ENCODE results near the gene SMIM29.

Gene SMIM29

DNA sequence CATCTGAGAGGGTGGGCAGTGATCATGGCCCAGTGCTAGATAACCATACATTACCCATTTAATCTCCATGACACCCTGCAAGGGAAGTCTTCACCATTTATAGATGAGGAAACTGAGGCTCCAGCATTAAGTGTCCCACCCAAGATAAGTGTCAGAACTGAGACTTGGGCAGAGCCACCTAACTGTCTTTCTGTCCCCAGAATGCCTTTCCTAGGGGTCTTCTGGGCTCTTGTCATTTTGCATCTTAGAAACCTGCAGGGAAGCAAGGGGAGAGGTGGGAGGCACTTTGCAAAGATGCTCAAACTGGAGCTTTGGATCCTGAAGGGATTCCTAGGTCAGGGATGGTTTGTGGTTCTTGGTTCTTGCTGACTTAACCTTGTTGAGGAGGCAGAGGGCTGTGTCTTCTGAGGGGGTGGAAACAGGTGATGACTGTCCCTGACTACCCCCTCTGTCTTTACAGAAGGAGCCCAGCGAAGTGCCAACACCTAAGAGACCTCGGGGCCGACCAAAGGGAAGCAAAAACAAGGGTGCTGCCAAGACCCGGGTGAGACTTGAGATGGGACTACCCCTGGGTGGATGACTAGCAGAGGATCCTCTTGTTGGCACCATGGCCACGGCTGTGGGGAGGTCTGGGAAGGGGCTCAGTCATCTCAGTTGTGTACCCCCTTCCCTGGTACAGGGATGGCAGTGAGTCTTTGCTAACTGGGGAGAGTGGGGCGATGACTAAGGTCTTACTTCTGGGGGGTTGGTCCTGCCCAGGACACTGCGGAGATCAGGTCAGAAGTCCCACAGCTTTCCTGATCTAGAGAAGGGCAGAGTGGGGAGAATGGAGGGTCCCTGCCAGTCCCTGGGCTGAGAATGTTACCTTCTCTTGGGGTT, 6.3 kb downstream of the SMIM29 start:
- in situ Hi-C loops (cut with MboI; ENCODE audit: low sequenced_read_pairs), result loop anchor here (10.0 kb wide), 1 partner anchor 172 kb away; no protein-coding TSS in a partner anchor

DNA sequence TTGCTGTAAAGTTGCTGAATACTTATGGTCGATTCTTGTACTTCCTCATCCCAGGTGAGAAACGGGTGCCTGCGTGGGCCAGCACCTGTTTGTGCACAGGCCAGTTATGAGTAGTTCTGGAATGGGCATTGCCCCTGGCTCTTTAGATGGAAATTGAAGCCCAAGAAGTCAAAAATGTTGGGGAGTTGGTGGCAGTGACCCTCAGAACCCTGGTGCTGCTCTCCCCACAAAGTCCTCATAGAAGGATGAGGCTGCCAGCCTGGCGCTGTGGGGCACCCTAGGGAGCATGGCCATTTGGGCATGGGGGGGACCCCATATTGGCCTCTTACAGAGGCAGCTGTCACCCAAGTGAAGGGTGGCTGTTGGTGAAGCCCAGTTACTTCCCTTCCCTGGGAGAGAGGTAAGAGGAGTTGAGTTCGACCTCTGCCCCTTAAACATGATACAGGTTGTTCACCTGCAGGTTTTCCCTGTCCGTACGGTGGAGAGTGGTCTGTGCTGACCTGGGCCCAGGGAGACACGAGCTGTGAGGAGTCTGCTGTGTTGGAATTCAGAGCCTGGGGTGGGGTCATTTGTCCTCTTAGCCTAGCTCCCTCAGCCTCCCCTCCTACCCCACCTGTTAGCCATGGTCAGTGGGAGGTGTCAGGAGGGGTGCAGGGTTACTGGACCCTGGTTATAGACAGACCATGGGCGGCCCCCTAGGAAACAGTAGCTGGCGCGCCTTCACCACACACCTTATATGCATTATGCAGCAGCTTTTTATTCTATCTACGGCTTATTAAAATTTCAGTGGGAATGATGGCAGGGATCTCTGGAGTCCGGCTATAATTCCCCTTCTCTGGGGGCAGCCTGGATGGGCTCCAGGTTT, 7.2 kb downstream of the SMIM29 start:
- in situ Hi-C loops (cut with MboI; ENCODE audit: low sequenced_read_pairs), result loop anchor here (10.0 kb wide), 1 partner anchor 173 kb away; no protein-coding TSS in a partner anchor

DNA sequence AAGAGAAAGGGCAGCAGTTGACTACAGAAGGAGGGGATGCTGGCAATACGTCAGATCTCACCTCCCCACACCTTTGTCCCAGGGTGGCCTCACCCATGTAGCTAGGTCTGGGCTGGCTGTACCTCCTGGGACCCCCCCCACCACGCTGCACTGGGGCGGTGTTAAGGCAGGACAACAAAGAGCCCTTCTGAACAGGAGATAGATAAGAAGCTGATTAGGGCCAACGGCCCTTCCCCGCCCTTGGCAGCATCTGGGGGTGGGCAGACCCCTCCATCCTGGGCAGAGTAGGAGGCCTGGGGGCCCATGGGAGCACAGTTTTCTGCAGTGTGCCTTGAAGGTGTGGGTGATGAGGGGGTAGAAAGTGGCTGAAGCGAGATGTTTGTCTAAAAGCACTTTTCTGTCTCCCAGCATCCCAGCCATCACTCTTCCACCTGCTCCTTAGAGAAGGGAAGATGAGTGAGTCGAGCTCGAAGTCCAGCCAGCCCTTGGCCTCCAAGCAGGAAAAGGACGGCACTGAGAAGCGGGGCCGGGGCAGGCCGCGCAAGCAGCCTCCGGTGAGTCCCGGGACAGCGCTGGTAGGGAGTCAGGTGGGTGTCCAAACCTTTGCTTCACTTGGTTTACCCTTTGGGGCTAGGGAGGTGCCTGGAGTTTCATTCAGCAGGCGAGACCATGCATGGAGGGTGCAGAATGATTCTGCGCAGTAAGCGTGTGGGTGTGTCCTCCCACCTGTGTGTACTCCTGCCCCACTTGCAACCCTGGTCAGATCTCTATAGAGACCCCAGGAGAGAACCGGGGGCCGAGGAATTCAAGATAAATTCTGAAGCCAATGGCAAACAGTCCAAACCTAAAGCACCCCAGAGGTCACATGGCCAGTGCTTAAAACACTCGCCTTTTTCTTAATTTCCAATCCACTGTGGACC, 8.2 kb downstream of the SMIM29 start:
- in situ Hi-C loops (cut with MboI; ENCODE audit: low sequenced_read_pairs), result loop anchor here (10.0 kb wide), 1 partner anchor 174 kb away; no protein-coding TSS in a partner anchor

DNA sequence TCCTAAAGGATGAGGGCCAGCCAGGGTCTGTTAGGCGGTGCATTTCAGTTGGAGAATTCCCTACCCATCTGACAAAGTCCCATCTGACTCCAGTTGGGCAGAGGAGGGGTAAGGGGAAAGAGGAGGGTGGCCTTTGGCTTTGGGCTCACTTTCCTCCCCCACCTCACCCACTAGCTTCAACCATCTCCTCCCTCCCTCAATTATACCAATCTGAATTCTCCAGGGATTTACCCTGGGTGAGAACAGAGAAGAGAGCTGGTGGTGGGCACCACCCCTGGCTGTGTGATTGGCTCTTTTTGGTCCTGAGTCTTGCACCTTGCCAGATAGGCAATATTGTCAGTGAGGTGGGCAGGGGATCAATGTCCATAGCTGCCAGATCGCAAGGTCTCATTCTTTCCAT, 8.9 kb downstream of the SMIM29 start:
- in situ Hi-C loops (cut with MboI; ENCODE audit: low sequenced_read_pairs), result loop anchor here (10.0 kb wide), 1 partner anchor 175 kb away; no protein-coding TSS in a partner anchor

DNA sequence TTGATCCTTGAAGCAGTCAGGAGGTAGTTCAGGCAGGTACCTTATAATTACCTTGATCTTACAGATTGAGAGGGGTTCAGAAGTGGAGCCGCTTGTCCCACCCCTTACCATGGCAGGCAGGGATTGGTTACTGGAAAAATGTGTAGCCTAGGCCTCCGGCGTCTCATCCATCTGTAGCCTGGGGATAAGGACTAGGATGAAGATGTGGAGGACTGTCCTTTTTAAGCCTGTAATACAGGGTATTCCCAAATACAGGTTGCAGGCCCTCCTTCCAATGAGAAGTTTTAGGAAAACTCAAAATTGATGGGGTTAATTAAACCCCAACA, 9.3 kb downstream of the SMIM29 start:
- in situ Hi-C loops (cut with MboI; ENCODE audit: low sequenced_read_pairs), result no loop called here

DNA sequence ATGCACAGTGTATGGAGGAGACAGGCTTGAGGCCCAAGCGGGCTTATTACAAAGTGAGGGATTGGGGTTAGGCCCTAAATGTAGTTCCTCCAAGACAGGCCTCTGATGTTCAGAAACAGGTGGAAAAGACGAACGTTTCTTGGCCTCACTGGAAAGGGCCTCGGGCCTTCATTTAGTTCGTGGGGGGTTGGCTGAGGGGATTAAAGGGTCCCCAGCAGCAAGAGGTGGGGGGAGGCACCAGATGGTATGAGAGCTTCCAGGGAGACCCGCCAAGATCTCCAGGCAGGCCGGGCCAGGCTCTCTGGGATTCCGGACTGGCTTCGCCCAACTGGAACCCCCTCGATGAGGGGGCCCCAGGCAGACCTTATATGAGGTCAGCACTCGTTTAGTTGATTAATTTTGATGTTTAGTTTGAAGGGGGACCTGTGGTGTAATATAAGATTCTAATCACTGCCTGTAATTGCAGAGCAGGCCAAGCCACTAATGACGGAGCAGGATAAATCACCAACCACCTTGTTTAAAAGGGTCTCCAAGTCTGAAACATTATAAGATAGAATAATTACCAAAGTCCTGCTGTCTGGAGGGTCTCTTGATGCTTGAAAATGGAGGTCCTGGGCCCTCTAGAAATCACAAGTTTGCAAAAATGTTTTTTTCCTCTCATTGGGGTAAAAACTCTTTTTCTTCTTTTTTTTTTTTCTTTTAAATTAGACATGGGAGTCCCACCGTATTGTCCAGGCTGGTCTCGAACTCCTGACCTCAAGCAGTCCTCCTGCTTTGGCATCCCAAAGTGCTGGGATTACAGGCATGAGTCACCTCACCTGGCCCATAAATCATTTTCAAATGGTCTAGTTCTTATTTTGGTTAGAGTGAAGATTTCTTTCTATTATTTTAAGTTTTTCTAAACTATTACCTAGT, 10.0 kb downstream of the SMIM29 start:
- in situ Hi-C loops (cut with MboI; ENCODE audit: low sequenced_read_pairs), result no loop called here

DNA sequence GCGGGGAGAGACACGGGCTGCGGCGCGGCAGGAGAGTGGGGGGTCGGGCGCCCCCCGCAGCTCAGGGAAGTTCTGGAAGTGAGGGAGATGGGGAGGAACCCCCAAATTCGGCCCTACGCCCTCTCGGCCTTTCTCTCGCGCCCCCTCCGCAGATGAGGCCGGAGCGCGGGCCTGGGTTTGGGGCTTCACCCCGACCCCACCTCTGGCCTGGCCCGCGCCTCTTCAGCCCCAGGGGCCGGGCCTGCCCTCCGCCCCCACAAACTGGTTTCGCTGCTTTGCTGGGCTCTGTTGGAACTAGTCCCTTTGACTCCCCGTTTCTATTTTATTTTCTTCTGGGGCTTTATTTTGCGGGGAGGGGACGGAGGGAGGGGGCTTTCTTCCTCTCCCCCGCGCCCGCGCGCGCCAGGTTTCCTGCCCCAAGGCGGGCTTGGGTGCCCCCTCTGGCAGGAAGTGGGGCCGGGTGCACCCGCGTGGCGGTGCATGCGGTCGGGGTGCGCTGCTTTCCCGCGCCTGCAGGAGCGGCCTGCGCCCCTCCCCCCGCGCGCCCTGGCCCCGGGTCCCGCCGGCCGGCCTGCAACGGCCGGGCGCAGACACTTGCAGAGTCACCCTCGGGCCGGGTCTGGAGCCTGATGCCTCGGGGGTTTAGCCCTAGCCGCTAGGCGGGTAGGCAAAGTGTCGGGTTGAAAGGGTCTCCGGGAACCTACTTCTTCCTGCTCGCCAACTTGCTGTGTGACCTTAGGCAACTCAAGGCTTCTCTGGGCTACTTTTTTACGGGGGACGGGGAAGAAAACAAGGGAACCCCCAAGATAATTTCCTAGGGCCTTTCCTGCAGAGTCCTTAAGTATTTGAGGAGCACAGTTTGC, 10.9 kb downstream of the SMIM29 start:
- in situ Hi-C loops (cut with MboI; ENCODE audit: low sequenced_read_pairs), result no loop called here

DNA sequence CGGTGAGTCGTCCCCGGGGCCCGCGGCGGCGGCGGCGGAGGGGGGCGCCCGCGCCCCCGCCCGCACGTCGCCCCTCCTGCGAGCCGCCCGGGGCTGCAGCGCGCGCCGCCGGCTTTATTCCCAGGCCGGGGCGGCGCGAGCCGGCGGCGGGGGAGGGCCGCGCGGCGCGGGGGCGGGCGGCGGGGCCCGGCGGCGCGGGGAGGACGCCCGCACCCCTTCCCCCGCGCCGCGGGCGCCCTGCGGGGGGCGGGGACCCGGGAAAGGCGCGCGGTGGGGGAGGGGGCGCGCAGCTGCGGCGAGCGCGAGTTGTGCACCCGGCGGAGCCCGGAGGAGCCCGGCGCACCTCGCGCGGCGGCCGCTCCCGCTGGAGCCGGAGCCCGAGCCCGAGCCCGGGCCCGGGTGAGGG, 11.5 kb downstream of the SMIM29 start:
- in situ Hi-C loops (cut with MboI; ENCODE audit: low sequenced_read_pairs), result no loop called here

DNA sequence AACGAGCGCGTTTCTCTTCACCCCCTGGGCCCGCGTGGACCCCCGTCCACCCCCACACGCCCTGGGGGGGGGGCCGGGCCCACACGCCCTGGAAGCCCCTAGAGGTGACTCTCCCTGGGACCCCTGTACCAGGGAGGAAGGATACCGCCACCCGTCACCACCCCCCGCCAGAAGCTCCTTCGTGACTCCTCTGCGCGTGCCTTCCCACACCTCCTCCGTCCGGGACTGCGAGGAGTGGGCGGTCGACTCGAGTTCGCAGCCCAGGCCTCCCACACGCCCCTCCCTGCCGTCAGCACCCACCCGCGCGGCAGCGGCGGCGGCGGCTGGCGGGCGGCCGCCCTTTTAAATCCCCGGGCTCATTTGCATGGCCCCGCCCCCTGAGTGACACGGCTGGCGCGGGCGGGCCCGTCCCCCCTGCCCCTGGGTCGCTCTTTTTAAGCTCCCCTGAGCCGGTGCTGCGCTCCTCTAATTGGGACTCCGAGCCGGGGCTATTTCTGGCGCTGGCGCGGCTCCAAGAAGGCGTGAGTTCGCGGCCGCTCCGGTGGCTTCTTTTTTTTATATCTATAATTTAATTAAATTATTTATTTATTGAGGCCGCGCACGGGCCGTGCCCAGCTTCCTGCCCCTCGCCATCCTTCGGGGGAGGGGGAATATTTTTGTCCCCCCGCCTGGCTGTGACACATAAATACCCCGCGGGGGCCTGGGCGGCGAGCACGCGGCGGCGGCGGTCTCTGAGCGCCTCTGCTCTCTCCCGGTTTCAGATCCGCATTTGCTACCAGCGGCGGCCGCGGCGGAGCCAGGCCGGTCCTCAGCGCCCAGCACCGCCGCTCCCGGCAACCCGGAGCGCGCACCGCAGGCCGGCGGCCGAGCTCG, 12.1 kb downstream of the SMIM29 start, which contains the start of gene HMGA1:
TSS of gene HMGA1 (plus strand) at position 431 of the 873 bp plus-strand sequence. CDS start 3,908 bp downstream, outside the sequence.
- in situ Hi-C loops (cut with MboI; ENCODE audit: low sequenced_read_pairs), result no loop called here

DNA sequence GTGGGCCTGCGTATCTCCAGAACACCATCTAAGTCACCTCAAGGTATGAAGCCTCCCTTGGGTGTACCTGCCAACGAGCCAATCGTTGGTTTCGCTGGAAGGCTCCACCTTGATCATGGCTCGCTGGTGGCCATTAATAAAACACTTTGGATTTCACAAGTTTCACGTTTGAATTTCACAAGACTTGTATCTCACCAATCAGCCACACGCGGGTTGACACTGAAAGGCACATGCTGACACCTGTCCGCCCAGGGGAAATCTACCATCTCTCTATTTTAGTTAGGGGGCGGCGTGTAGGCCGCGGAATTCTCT, 12.7 kb downstream of the SMIM29 start:
- in situ Hi-C loops (cut with MboI; ENCODE audit: low sequenced_read_pairs), result no loop called here

DNA sequence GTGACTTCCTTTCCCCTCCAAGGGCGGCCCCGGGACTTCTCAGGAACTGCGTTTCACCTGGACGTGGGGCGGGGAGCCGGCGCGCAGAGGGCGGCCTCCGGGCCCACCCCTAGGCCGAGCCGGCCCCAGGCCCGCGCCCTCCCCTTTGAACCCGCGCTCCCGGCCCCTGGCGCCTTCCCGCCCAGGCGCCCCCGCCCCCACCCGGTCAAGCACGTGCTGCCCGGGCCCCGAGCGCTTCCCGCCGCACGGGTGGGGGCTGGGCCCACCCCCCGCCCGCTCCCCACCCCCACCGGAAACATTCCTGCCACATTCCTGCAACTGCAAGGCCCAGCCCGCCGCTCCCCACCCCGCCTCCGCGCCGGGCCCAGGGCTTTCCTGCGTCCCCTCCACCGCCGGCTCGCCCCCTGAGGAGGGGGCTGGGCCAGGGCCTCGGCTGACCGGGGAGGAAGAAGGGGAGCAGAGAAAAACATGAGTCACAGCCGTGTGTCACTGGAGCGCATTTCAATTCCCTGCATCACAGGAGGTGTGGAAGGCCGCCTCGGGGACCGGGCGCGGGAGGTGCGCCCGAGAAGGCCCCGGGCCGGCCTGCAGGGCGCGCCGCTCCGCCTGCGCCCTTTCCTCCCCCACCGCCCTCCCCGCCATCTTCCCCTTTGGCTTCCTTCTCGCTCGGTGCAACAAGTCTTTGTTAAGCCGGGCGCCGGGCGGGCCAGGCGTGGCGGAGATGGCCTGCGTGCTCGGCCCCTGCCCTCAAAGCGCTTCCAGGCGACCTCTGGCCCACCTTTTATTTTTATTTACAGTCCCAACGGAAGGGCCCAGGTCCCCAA, 13.3 kb downstream of the SMIM29 start:
- in situ Hi-C loops (cut with MboI; ENCODE audit: low sequenced_read_pairs), result no loop called here

DNA sequence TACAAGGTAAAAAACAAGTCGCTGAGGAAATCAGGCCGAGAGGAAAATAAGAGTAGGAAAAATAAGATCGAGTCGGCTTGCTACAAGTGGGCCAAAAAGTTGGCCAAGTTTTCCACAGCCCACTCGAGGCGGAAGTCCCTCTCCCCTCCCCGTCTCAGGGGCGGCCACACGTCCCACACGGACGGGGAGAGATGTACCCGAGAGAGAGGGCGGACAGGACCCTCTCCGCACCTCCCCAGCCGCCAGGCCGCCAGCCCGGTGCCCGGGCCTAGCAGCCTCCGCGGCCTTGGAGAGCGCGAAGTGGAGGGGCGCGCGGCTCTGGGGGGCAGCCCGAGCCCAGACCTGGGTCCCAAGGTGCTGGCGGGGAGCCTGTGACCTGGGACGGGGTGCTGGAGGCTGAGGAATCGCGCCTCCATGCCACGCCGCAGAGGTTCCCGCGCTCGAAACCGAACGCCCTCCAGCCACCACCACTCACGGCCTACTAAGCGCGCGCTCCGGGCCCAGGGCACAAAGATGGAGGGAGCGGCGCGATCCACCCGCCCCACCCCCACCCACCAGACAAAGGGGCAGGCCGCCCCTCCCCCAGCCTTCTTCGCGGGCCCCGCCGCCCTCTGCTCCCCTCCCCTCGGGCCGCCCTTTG, 14.0 kb downstream of the SMIM29 start:
- in situ Hi-C loops (cut with MboI; ENCODE audit: low sequenced_read_pairs), result no loop called here

DNA sequence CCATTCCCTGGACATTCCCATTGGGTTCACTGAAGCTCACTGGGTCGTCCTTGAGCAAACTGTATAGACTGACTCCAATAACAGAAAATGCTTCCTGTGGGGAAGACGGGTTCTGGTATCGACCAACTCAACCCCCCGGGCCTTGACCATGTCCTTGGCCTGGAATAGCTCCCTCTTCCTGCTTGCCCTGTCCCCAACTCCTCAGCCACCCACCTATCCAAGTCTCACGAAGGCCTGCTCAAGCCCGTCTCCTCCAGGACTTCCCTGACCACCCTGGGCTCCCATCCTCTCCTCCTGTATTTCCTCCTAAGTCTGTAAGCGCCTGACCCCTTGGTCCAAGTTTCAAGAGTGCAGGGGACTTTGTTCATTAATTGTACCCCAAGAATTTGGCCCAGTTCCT, 14.9 kb downstream of the SMIM29 start:
- in situ Hi-C loops (cut with MboI; ENCODE audit: low sequenced_read_pairs), result no loop called here

DNA sequence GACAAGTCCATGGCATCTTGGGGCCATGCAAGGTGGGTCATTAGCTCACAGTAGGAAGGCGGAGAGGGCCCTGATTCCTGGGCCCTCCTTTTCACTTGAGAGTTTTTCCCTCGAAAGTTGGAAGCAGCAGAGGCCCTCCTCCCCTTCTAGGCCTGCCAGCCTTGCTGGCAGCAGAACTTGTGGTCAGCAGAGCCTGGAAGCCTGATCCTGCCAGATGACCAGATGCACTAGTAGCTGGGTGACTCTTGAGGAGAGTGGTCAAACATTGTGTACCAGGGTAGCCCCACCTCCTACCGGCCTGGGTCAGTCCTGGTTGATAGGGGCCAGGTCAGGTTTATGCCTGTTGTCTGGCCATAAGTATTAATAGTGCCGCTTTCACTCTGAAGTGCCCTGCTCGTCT, 15.9 kb downstream of the SMIM29 start:
- in situ Hi-C loops (cut with MboI; ENCODE audit: low sequenced_read_pairs), result no loop called here

DNA sequence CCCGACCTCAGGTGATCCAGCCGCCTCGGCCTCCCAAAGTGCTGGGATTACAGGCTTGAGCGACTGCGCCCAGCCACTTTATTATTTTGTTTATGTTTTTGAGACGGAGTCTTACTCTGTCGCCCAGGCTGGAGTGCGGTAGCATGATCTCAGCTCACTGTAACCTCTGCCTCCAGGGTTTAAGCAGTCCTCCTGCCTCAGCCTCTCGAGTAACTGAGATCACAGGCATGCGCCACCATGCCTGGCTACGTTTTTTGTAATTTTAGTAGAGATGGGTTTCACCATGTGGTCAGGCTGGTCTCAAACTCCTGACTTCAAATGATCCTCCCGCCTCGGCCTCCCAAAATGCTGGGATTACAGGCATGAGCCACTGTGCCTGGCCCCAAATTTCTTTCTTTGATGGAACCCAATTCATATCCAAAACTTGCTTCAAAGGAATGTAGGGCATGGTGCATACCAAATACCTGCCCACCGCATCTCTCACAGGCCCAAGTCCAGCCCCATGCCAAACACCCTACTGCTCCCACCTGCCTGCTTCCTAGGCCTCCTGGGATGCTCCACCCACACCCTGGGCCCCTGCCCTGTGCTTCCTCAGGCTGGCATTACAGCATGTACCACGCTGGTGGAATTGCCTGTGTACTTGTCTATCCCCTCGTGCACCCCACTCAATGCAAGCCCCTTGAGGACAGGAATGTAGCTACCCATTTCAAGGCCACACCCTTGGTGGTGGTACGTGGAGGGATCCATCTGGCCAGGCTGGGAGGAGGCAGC, 17.1 kb downstream of the SMIM29 start:
- in situ Hi-C loops (cut with MboI; ENCODE audit: low sequenced_read_pairs), result no loop called here

Data from HL-60/S4 treated with phorbol 12-myristate 13-acetate at 8.2 ng/mL for 4 days and 3 days (cell line).